M059J (cell line): ENCODE results near the gene IQSEC1. TPM values are rescaled to one million over a fixed set of nuclear protein-coding genes. Genes with fewer than 3 reads are reported as not detected.

ENCODE experiments used
- DNase-seq: peaks from one replicate; pipeline ENCODE4 v3.0.0-alpha.2; 2012; ENCODE audit warnings: low read depth
- total RNA-seq: library from RNA; depleted of rRNA; stranded (reverse); fragments of >200 nt; shearing (Covaris generic); gene quantifications from 2 replicates; pipeline ENCODE4 v1.2.3, GENCODE V29; 2014

The IQSEC1 gene
- total RNA-seq, 1 experiment from 2014 or later = 7.4 TPM

- no peak for DNase-seq
These were observed 34.4 kb upstream of the IQSEC1 start for GRCh38 chr3:13107661-13108060.

DNA sequence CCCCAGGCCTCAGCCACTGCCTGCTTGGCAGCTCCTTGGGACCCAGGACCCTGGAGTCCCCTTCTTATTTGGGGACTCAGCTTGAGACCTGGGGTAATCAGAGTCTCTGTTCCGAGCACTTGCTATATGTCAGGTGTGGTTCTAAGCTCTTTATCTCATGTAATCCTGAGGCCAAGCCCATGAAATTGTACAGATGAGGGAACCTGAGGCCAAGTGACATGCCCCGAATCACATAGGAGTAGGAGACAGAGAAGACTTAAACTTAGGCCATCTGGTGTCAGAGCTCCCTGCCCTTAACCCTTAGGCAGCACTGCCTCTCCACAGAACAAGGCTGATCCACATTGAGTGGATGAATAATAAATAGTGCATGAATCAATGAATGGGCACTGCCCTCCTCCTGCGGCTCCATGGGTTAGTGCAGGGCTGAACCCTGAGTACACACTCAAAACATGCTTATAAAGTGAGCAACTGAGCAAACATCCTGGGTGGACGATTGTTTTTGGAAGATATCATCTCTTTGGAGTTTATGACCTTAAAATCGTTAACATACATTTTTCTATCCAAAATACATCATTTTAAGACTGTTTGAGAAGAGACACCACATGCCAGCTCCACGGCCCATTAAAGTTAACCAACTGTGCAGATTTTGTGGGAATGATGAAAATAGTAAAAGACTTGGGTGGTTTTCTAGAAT is 33.2 kb upstream of the IQSEC1 start:
- peak; percentile 33 for DNase-seq

DNA sequence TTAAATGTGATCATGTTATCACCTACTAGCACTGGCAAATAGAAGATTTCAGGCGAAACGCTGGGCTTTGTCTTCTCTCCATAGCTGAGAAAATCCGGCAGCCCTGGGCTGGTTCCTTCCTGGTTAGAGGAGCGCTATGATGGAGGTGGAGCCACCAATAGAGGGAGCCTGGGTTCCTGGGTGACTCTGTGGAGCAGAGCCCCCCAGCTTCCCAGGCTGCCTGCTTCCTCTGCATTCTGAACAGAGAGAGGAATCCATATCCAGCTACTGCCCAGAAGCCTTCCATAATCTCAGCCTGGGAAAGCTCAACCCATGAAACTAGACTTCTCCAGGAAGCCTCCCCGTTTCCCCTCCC is 32.6 kb upstream of the IQSEC1 start:
- no peak for DNase-seq

DNA sequence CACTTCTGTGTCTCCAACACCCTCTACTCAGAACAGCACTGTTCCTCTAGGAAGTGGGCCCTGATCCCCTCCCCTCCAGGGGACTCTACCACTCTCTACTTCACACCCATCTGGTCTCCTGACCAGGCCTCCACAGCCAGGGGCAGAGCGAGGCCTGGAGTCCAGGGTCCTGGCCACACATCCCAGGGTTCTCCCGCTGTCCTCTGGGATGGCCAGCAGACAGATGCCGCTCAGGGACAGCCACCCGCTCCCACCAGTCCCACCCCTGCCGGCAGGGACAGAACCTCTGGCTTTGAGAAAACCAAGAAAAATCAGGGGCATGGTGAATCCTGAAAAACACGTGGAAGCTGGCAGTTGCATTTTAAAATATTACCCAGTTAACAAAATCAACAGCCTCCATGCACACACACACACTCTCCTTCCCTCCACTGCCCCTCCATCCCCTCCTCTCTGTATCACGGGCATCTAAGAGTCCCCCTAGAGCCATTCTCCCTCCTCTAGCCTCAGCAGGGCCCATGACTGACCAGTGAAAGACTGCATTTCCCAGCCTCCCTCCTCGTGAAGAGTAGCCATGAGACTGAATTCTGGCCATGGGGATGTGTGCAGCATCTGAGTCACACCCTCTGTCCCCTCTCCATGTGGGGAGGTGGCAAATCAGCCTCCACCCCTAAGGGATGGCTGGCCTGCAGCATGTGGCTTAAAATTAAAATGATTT is 32.1 kb upstream of the IQSEC1 start:
- no peak for DNase-seq

GRCh38 chr3:13104511-13104910 is 31.3 kb upstream of the IQSEC1 start:
- DNase-seq = no peak

DNA sequence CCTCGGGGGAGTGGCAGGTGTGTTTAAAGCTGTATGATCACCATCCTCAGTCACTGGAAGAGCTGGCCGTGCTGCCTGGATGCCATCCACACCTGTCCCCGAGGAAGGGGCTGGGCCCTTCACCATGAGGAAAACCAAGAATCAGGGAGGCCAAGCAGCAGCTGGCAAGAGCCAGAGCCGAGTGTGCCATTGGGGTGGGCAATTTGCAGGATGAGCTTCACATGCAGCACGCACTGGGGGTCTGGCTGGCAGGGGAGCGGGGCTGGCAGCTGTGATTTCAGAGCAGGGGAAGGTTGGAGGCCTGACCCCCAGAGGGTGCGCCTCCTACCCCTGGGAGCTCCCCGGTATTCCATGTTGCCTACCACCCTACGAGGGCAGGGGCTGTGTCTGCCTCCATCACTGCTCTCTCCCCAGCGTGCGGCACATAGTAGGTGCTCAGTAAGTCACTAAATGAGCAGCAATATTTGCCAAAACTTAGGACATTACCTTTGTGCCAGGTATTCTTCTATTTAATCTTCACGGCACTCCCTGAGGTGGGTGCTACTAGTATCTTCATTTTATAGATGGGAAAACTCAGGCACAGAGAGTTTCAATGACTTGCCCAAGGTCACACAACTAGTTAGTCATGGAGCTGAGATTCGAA is 30.3 kb upstream of the IQSEC1 start:
- DNase-seq = no peak

DNA sequence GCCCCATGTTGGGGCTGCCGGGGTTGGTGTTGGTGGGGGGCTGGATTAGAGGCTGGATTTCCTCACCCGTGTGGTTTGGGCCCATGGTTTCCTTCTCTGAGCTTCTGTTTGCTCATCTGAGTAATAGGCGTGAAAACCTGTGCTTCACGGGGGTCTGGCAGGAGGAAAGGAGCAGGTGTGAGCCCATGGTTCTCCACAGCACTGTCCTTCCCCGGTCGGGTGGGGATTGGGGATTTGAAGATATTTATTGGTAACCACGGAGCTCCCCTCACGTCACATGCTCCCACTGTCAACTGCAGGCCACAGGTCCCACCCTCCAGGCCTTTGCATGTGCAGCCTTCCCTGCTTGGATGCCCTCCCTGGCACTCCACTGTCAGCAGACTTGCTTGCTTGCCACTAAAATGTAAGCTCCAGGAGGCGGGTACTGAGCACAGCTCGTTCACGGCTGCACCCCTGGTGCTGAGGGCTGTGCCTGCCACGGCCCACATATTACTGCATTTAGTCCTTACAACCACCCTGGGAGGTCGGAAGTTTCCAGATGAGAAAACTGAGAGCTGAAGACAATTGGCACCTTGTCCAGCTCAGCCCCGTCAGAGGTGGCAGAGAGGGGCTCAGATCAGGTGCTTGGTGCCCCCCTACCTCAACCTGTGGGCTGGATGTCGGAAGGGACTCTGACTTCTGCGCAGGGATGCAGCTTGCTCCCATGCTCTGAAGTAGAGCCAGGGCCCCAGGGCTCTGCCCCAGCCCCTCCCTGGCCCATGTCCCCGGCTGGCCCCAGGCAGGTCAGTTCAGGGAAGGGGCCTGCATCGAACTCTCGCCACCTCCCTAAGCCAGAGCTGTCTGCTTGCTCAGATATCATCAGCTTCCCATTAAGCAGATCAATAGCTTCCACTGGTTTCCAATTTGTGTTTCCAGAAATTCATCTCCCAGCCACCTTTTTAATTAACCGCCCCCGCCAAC is 29.4 kb upstream of the IQSEC1 start:
- DNase-seq = no peak

DNA sequence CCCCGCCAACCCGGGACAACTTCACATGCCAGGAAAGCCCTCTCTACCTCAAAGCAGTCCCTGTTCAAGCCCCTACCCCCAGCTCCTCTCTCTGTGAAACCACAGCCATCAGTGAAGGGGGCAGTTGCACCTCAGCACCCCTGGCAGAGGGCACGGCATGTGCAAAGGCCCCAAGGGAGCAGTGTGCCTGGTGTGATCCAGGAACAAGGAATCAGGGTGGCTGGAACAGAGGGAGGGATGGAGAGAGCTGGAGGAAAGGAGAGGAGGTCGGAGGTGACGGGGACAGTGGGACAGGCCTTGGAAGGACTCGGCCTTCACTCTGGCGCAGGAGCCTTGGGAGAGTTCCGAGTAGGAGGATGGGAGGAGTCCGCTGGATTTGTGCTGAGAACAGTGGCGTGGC is 26.5 kb upstream of the IQSEC1 start:
- no peak for DNase-seq

DNA sequence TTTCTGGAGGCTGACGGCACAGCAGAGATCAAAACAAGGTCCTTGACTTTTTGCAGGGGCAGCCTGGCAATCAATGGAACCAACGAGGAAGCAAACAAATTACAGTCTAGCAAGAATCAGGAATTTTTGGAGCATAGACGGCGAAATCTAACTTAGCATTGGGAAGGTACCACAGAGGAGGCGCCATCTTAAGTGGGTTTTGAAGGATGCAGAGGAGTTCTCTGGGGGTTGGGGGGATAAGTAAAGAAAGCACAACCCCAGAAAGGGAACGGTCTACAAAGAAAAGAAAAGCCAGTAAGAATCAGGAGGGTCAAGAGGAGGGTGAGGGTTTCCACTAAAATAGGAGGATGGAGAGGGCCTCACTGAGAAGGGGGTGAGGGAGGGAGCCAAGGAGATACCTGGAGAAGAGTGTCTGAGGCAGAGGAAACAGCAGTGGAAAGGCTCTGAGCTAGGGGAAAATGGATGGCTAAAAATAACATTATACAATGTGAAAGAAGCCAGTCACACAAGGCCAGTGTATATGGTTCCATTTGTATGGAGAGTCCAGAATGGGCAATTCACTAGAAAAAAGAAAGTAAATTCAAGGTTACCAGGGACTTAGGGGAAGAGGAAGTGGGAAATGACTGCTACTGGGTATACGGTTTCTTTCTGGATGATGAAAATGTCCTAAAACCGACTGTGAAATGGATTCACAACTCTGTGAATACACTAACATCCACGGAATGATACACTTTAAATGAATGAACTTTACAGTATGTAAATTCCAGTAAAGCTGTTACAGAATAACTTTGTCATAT is 25.2 kb upstream of the IQSEC1 start:
- no peak for DNase-seq

GRCh38 chr3:13096356-13096755 is 23.1 kb upstream of the IQSEC1 start:
- no peak for DNase-seq

GRCh38 chr3:13095408-13095937 is 22.2 kb upstream of the IQSEC1 start:
- no peak for DNase-seq

- no peak for DNase-seq
These were observed 20.5 kb upstream of the IQSEC1 start for GRCh38 chr3:13093687-13094086.

DNA sequence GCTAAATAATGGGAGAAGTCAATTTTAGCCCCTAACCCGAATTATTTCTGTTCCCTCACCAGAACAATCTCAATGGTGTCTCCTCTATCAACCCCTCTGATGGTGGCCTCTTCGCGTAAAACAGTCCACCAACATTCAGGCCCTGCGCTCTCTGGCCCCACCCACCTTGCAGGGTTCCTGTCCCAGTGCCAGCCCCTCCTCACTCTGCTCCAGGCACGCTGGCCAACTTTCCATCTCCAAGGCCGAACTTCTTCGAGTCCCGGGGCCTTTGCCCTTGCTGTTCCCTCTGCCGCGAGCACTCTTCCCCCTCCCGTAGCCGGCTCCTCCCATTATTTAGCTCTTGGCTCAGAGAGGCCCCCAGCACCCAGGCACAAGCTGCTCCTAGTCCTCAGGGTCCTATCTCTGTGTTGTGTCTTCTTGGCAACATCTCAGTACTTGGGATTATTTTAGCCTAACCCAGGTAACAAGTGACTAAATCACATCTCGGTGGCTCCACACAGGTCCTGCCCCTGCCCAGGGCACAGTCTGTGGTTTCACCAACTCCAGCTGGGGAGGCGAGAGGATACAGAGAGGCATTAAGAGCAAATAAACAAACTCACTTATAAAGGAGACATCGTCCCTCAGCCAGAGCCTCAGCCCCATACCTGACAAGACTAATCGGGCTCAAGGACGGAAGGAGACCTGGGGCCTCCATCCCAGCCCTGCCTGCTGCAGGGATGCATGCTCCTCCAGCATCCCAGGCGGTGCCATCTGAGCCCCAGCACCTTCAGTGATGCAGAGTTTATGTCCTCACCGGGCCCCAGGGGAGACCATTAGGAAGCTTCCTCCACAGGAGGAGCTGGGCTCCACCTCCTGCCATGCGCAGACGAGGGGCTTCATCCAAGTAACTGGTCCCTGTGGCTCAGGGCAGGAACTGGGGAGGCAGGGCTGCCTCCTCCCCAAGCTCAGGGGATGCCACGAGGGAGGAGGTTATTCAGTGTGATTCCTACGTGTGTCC is 19.7 kb upstream of the IQSEC1 start:
- DNase-seq = peak; percentile 49

GRCh38 chr3:13091898-13092611 is 18.8 kb upstream of the IQSEC1 start:
- peak; percentile 55 for DNase-seq

DNA sequence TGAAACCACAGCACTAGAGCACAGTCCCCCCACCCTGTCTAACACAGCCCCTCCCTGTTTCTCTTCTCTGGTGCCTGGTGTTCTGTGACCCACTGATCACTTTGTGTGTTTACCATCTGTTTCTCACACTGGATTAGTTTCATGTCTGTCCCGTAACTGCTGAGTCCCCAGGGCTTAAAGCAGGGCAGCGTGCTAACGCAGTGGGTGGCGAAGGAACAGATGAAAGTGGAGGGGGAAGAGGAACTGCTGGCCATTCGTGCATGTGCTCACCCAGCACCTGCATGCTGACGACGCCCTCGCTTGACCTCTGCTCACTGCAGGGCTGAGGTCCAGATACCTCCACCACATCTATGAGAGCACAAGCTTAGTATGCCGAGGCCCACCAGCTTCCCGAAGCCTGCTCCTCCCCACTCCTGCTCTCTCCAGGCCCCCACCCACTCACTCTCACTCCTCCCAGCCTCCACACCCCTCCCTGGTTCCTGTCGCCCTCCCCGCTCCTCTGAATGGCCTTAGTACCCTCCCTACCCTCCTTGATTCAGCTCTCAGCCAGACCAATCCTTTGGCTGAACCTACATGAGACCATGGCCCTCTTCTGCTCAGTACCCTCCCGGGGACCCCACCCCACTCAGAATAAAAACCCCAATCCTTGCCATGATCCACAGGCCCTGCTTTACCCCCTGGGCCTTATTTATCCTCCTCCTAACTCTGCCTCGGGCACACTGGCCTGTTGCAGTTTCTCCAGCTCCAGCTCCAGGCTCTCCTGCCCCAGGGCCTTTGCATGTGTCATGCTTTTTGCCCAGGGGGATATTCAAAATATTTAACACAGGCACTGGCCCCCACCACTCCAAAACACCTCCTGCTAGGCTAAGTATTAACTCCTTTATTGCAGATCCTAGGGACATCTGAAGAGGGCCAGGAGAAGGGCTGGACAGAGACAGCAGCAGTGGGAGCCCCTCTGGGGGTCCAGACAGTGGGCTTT is 15.1 kb upstream of the IQSEC1 start:
- DNase-seq = no peak

DNA sequence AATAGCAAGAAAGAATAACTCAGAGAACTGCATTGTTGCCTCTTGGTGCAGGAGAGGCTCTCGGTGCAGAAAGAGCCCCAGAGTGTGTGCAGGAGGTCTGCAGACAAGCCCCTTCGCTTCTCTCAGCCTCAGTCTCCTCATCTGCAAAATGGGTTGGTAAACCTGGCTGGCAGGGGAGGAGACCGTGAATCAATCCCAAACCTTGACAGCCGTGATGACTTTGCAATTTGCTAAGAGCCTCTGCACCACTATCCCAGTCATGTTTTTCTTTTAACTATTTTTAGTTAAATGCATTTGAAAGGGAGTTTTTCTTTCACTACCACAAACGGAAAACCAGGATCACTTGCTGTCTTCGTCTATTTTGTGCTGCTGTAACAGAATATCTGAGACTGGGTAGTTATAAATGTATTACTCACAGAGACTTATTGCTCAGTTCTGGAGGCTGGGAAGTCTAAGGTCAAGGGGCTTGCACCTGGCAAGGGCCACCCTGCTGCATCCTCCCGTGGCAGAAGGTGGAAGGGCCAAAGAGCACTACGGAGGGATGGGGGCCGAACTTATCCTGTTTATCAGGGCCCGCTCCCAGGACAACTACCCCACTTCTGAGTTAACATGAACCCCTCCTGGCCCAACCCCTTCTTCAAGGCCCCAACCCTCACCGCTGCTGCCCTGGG is 14.2 kb upstream of the IQSEC1 start:
- DNase-seq = no peak

DNA sequence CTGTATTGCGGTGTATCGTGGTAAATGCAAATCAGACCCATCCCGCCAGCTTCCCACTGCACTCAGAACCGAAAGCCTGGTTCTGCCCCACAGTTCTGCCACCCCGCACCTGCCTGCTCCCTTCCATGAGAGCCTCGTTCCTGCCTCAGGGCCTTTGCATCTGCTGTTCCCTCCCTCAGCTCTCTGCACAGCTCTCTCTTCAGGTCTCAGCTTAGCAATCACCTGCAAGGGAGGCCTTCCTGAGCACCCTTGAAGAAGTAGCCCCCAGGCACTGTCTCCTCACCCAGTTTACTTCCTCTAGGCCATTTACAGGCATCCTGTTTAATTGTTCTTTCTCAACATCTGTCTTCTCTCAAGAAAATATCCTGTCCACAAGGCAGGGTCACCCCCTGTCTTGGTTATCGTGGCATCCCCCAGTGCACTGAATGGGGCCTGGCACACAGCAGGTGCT is 13.3 kb upstream of the IQSEC1 start:
- DNase-seq = no peak
